Trophoblast cell (in vitro differentiated cells and primary cell): ENCODE data around the gene VWA1.
"Not testable (repeated sequence)": the region's sequence is repeated elsewhere in the genome, so short reads cannot be mapped to it uniquely, and the experiment has no call there.

Source experiments
- DNase-seq, 2 donors: peaks; one replicate each; pipeline ENCODE4 v3.0.0-alpha.2; 2016
- H2AFZ ChIP-seq: 2 replicates; pipeline ENCODE4 v1.6.1; 2013; ENCODE audit warnings: low read length, moderate library complexity, mild to moderate bottlenecking; ENCODE audit not compliant: insufficient read depth, poor library complexity
- H2AK5ac ChIP-seq: 2 replicates; pipeline ENCODE4 v1.6.1; 2013; ENCODE audit warnings: mild to moderate bottlenecking, low read length
- H2BK120ac ChIP-seq: 2 replicates; pipeline ENCODE4 v1.6.1; 2013; ENCODE audit warnings: low read length, mild to moderate bottlenecking, moderate library complexity; ENCODE audit not compliant: insufficient read depth, poor library complexity
- H2BK12ac ChIP-seq: 2 replicates; pipeline ENCODE4 v1.6.1; 2013; ENCODE audit warnings: mild to moderate bottlenecking, low read length, moderate library complexity
- H2BK5ac ChIP-seq: 2 replicates; pipeline ENCODE4 v1.6.1; 2013; ENCODE audit warnings: low read length, low read depth, moderate library complexity, mild to moderate bottlenecking; ENCODE audit not compliant: poor library complexity
- H3K14ac ChIP-seq: 2 replicates; pipeline ENCODE4 v1.6.1; 2013; ENCODE audit warnings: mild to moderate bottlenecking, low read length
- H3K18ac ChIP-seq: 2 replicates; pipeline ENCODE4 v1.6.1; 2013; ENCODE audit warnings: mild to moderate bottlenecking, low read length
- H3K23ac ChIP-seq: 2 replicates; pipeline ENCODE4 v1.6.1; 2013; ENCODE audit warnings: low read length
- H3K27ac ChIP-seq: 2 replicates; pipeline ENCODE4 v1.5.1; 2013; ENCODE audit warnings: low read depth, mild to moderate bottlenecking, inconsistent platforms, low read length, moderate library complexity
- H3K27me3 ChIP-seq: 2 replicates; pipeline ENCODE4 v1.6.1; 2013; ENCODE audit warnings: inconsistent platforms, mild to moderate bottlenecking, low read length, moderate library complexity; ENCODE audit not compliant: insufficient read depth
- H3K36me3 ChIP-seq, 2 experiments: 1 replicate in 1 of 2; 2 replicates in 1 of 2; pipeline ENCODE4 v1.6.1; 2013; ENCODE audit warnings: low read length in 2 of 2, mild to moderate bottlenecking in 2 of 2, moderate library complexity in 1 of 2; ENCODE audit not compliant: insufficient read depth in 2 of 2, control insufficient read depth in 1 of 2
- H3K4ac ChIP-seq: 2 replicates; pipeline ENCODE4 v1.6.1; 2013; ENCODE audit warnings: low read depth, mild to moderate bottlenecking, low read length, moderate library complexity
- H3K4me1 ChIP-seq, 2 experiments: 1 replicate in 1 of 2; 2 replicates in 1 of 2; pipeline ENCODE4 v1.6.1; 2013; ENCODE audit warnings: low read length in 2 of 2, mild to moderate bottlenecking in 2 of 2, moderate library complexity in 1 of 2; ENCODE audit not compliant: insufficient read depth in 2 of 2, control insufficient read depth in 1 of 2
- H3K4me2 ChIP-seq: 2 replicates; pipeline ENCODE4 v1.6.1; 2013; ENCODE audit warnings: inconsistent platforms, mild to moderate bottlenecking, low read length, moderate library complexity
- H3K4me3 ChIP-seq: 2 replicates; pipeline ENCODE4 v1.5.1; 2013; ENCODE audit warnings: mild to moderate bottlenecking, low read depth, low read length, inconsistent platforms
- H3K79me1 ChIP-seq: one replicate; pipeline ENCODE4 v1.6.1; 2013; ENCODE audit warnings: low read length
- H3K79me2 ChIP-seq: 2 replicates; pipeline ENCODE4 v1.6.1; 2013; ENCODE audit warnings: low read length, mild to moderate bottlenecking; ENCODE audit not compliant: control insufficient read depth, insufficient read depth, poor library complexity
- H3K9ac ChIP-seq: 2 replicates; pipeline ENCODE4 v1.6.1; 2013; ENCODE audit warnings: mild to moderate bottlenecking, low read length
- H3K9me3 ChIP-seq: 2 replicates; pipeline ENCODE4 v1.6.1; 2013; ENCODE audit warnings: low read depth, mild to moderate bottlenecking, control low read depth, inconsistent platforms, low read length; ENCODE audit not compliant: insufficient read depth
- H4K12ac ChIP-seq: 2 replicates; pipeline ENCODE4 v1.6.1; 2013; ENCODE audit warnings: low read depth, mild to moderate bottlenecking, low read length, moderate library complexity
- H4K8ac ChIP-seq: 2 replicates; pipeline ENCODE4 v1.6.1; 2013; ENCODE audit warnings: low read depth, mild to moderate bottlenecking, low read length, moderate library complexity
- H4K91ac ChIP-seq: one replicate; pipeline ENCODE4 v1.6.1; 2013; ENCODE audit warnings: low read depth, mild to moderate bottlenecking, low read length, moderate library complexity
- WGBS: extraction: QIAGEN DNeasy Blood & Tissue Kit; methylation state at CpG from one replicate; pipeline ENCODE4 v1.1.7; 2013; ENCODE audit warnings: missing lambda C conversion rate; ENCODE audit not compliant: insufficient read length, insufficient coverage; ENCODE audit errors: extremely low coverage; 5-methylcytosine and 5-hydroxymethylcytosine counted together

The VWA1 gene

DNA sequence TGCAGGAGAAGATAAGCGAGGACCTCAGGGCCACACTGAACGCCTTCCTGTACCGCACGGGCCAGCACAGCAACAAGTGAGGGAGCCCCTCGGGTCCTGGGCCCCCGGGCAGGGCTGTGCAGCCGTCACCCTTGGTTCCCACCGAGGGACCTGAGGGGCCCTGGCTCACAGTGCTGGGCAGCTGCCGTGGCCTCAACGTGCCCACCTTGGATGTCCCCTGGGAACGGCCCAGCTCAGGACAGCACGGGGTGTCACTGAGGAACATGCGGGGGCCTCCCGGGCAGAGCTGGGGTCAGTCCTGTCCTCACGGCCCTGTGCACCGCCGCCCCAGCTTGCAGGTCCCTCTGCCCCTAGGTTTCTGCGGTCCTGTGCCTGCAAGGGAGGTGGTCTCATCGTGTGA lies 23.7 kb downstream of the VWA1 start:
- not testable (repeated sequence) for H2AFZ ChIP-seq, H3K18ac ChIP-seq, H3K9me3 ChIP-seq, H3K27ac ChIP-seq, H4K91ac ChIP-seq, H3K4ac ChIP-seq, H3K79me2 ChIP-seq, H4K8ac ChIP-seq, H2BK120ac ChIP-seq, H3K4me1 ChIP-seq, H2BK12ac ChIP-seq, H3K23ac ChIP-seq, H4K12ac ChIP-seq, DNase-seq, H3K4me2 ChIP-seq, H3K27me3 ChIP-seq, H2AK5ac ChIP-seq, H3K9ac ChIP-seq, H3K79me1 ChIP-seq, H3K14ac ChIP-seq, H2BK5ac ChIP-seq, H3K4me3 ChIP-seq, H3K36me3 ChIP-seq
- WGBS: no CpG with 5 or more reads among the region's 19 CpGs

DNA sequence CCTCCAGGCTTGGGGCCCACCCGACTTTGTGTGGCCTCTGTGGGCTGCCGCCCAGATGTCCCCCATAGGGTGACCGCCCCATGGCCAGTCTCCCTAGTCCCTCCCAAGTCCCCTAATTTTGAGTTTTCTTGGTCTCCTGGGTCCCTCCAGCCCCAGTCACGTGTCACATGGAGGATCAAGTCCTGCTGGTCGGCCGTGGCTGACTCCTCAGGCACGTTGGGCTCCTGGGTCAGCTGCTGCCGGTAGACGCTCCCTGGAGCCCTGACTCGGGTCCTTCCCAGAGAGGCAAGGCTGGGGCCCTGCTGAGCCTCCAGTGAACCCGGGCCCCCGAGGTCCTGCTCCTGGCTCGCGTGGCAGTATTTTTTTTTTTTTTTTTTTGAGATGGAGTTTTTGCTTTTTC lies 24.2 kb downstream of the VWA1 start:
- H3K36me3 ChIP-seq, H3K9ac ChIP-seq, H3K4ac ChIP-seq, H2BK120ac ChIP-seq, H2BK12ac ChIP-seq, H3K27ac ChIP-seq, H3K4me1 ChIP-seq, H3K27me3 ChIP-seq, H3K4me2 ChIP-seq, H3K79me2 ChIP-seq, H4K91ac ChIP-seq, H4K8ac ChIP-seq, H3K9me3 ChIP-seq, H4K12ac ChIP-seq, H3K4me3 ChIP-seq, H2BK5ac ChIP-seq, H2AFZ ChIP-seq, DNase-seq, H3K79me1 ChIP-seq, H3K14ac ChIP-seq, H2AK5ac ChIP-seq, H3K23ac ChIP-seq, H3K18ac ChIP-seq: not testable (repeated sequence)
- no CpG with 5 or more reads among the region's 14 CpGs for WGBS

DNA sequence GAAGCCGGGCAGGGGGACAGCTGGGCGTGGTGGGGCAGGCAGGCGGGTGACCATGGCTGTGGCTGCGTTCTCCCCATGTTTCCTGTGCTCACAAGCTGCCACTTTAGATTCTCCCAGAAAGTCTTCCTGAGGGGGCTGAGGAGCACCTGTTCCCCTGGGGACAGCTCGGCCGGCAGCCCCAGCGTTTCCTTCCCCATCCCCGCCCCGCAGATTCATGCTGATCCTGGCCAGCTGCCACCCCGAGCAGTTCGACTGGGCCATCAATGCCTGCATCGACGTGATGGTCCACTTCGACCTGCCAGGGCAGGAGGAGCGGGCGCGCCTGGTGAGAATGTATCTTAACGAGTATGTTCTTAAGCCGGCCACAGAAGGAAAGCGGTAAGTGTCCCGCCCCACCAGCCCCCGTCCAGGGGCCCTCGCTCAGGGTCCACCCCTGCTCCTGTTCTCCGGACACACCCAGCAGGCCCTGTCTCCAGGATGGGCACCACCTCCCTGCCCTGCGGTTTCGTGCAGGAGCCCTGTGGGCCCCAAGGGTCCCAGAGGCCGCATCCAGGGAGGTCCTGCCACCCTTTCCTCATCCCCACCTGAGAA lies 25.1 kb downstream of the VWA1 start:
- Histone ChIP-seq H4K8ac (no peak overlapping the region), H2BK12ac (no peak overlapping the region), H2AK5ac (no peak overlapping the region), H3K14ac (no peak overlapping the region), H2AFZ (no peak overlapping the region), H3K4ac (no peak overlapping the region), H3K4me1 (peaks cover 0 to 6% of the 10 kb centered on the region in 2 experiments), H3K79me1 (no peaks in the 10 kb centered on the region), H4K12ac (no peak overlapping the region), H3K4me2 (no peak overlapping the region), H3K27me3 (no peaks in the 10 kb centered on the region), H2BK5ac (no peak overlapping the region), H3K79me2 (no peaks in the 10 kb centered on the region), H3K18ac (no peak overlapping the region), H3K23ac (no peak overlapping the region), H2BK120ac (no peak overlapping the region), H3K9me3 (no peaks in the 10 kb centered on the region), H3K4me3 (no peak overlapping the region), H3K36me3 (no peaks in the 10 kb centered on the region), H3K9ac (no peak overlapping the region), H3K27ac (no peak overlapping the region), H4K91ac (no peak overlapping the region)
- no CpG with 5 or more reads among the region's 27 CpGs for WGBS
- DNase-seq: no peak

DNA sequence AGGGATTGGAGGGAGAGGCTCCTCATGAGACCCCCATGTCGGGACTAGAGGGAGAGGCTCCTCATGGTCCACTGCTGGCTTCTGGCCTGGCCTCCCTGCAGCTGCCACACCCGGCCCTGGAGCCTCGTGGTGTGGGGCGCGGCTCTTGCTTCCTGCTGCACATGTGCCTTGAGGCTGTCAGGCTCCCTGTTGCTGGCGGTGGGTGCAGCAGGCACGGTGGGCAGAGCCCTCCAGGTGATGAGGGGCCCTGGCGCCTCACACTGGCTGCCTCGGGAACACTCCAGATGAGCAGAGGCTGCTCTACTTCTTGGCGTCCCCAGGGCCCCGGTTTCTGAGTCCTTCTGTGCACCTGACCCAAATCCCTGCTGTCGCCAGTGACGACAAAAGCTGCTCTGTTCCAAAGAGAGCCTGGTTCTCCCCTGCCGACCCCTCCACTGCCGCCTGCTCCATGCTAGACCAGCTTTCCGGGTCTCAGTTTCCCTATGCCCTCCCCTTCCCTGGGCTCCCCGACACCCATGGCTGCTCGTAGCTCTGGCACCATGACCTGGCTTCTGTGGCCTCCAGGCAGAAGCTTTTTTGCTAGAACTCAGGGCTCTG lies 26.3 kb downstream of the VWA1 start:
- no peak overlapping the region for H3K4me2 ChIP-seq
- H4K91ac ChIP-seq: no peak overlapping the region
- H2BK120ac ChIP-seq: no peak overlapping the region
- H3K4me1 ChIP-seq: peaks cover 0 to 6% of the 10 kb centered on the region in 2 experiments
- H4K8ac ChIP-seq: no peak overlapping the region
- H4K12ac ChIP-seq: no peak overlapping the region
- H3K27ac ChIP-seq: no peak overlapping the region
- DNase-seq: no peak
- no peaks in the 10 kb centered on the region for H3K9me3 ChIP-seq
- no peaks in the 10 kb centered on the region for H3K36me3 ChIP-seq
- H2AK5ac ChIP-seq: no peak overlapping the region
- no peak overlapping the region for H3K9ac ChIP-seq
- H3K18ac ChIP-seq: no peak overlapping the region
- no peak overlapping the region for H3K4me3 ChIP-seq
- no peak overlapping the region for H3K23ac ChIP-seq
- H3K14ac ChIP-seq: no peak overlapping the region
- no peak overlapping the region for H2BK12ac ChIP-seq
- H3K27me3 ChIP-seq: no peaks in the 10 kb centered on the region
- H2AFZ ChIP-seq: no peak overlapping the region
- H3K79me2 ChIP-seq: no peaks in the 10 kb centered on the region
- WGBS: no CpG with 5 or more reads among the region's 18 CpGs
- no peaks in the 10 kb centered on the region for H3K79me1 ChIP-seq
- no peak overlapping the region for H2BK5ac ChIP-seq
- no peak overlapping the region for H3K4ac ChIP-seq
